GM12891 (cell line): ENCODE measurements around the gene RTEL1.
A peak's percentile ranks its signal among the peaks of the same experiment; 100 is the strongest.

Experiments used
- DNase-seq: peaks from one replicate; pipeline ENCODE4 v3.0.0; 2011; ENCODE audit warnings: low spot score; ENCODE audit not compliant: insufficient read length
- FAIRE-seq: peaks from 2 replicates; lab custom pipeline; 2011; peaks lifted over from hg19 to GRCh38; lab: Jason Lieb, UNC
- PAX5 ChIP-seq: IDR thresholded peaks from 2 replicates; pipeline ENCODE4 v1.6.1; 2011; ENCODE audit warnings: low read length, moderate library complexity, mild to moderate bottlenecking; ENCODE audit not compliant: insufficient read depth, severe bottlenecking
- POLR2A ChIP-seq: IDR thresholded peaks from 2 replicates; pipeline ENCODE4 v1.6.1; 2011; ENCODE audit warnings: low read depth, low read length, control low read depth
- POLR2AphosphoS5 ChIP-seq: IDR thresholded peaks from 2 replicates; pipeline ENCODE4 v1.6.1; 2011; ENCODE audit warnings: low read depth, low read length, control low read depth
- POU2F2 ChIP-seq: IDR thresholded peaks from 2 replicates; pipeline ENCODE4 v1.6.1; 2011; ENCODE audit warnings: low read depth, mild to moderate bottlenecking, control low read depth, low read length, moderate library complexity
- SPI1 ChIP-seq: IDR thresholded peaks from 2 replicates; pipeline ENCODE4 v1.6.1; 2011; ENCODE audit warnings: low read depth, low read length, control low read depth
- TAF1 ChIP-seq: IDR thresholded peaks from 2 replicates; pipeline ENCODE4 v1.6.1; 2011; ENCODE audit warnings: low read depth, low read length, control low read depth

The RTEL1 gene

GRCh38 chr20:63704749-63705117 lies 46.6 kb downstream of the RTEL1 start:
- no peak for FAIRE-seq
- DNase-seq: no peak
- TF ChIP-seq POU2F2 (no peak), SPI1 (no peak), TAF1 (no peak), PAX5 (no peak), POLR2AphosphoS5 (no peak), POLR2A (no peak)

GRCh38 chr20:63705232-63706026 lies 47.3 kb downstream of the RTEL1 start:
- FAIRE-seq (no peak), DNase-seq (no peak)
- TF ChIP-seq PAX5: no peak
- no peak for TF ChIP-seq POU2F2
- TF ChIP-seq SPI1: no peak
- TF ChIP-seq POLR2AphosphoS5: no peak
- no peak for TF ChIP-seq TAF1
- TF ChIP-seq POLR2A: no peak

GRCh38 chr20:63706027-63706695 lies 48.0 kb downstream of the RTEL1 start:
- FAIRE-seq (no peak), DNase-seq (no peak)
- TF ChIP-seq TAF1 (no peak), PAX5 (no peak), POU2F2 (no peak), POLR2AphosphoS5 (no peak), POLR2A (no peak), SPI1 (no peak)

GRCh38 chr20:63706852-63707557 lies 48.9 kb downstream of the RTEL1 start:
- TF ChIP-seq PAX5 (no peak), POLR2A (no peak), POU2F2 (no peak), POLR2AphosphoS5 (no peak), TAF1 (no peak), SPI1 (no peak)
- FAIRE-seq: peak; percentile 81
- DNase-seq: peak; percentile 68

GRCh38 chr20:63707558-63708300 lies 49.6 kb downstream of the RTEL1 start, which contains the start of the genes ARFRP1 and ZGPAT:
ARFRP1 (minus strand) TSS chr20:63707976; CDS start chr20:63707091, 885 bp downstream.
ZGPAT (plus strand) TSS chr20:63708039; CDS start chr20:63708581, 542 bp downstream.
- TF ChIP-seq POLR2AphosphoS5: peak; percentile 40; the same call in 1 of the 2 replicates
- peak; percentile 79 for TF ChIP-seq SPI1
- no peak for TF ChIP-seq POLR2A
- TF ChIP-seq PAX5: peak; percentile 27
- TF ChIP-seq TAF1: 0 out of 2 replicates have a peak, but pooled peaks have one; percentile 17
- no peak for TF ChIP-seq POU2F2
- FAIRE-seq: peak; percentile 95
- peak; percentile 91 for DNase-seq

- FAIRE-seq: peak; percentile 28
- TF ChIP-seq PAX5 (no peak), POU2F2 (no peak), POLR2A (no peak), SPI1 (no peak)
- DNase-seq: no peak
These were observed 50.4 kb downstream of the RTEL1 start for GRCh38 chr20:63708301-63709148.

GRCh38 chr20:63709149-63709527 lies 51.0 kb downstream of the RTEL1 start:
- FAIRE-seq (no peak), DNase-seq (no peak)
- TF ChIP-seq POU2F2 (no peak), PAX5 (no peak), SPI1 (no peak), TAF1 (no peak), POLR2A (no peak), POLR2AphosphoS5 (no peak)

GRCh38 chr20:63711085-63711645 lies 53.1 kb downstream of the RTEL1 start:
- DNase-seq (no peak), FAIRE-seq (no peak)
- TF ChIP-seq SPI1 (no peak), POLR2AphosphoS5 (no peak), POU2F2 (no peak), PAX5 (no peak), TAF1 (no peak), POLR2A (no peak)
